K562 (cell line): ENCODE results near the gene DDX23. TPM values are rescaled to one million over a fixed set of nuclear protein-coding genes. Genes with fewer than 3 reads are reported as not detected.

ENCODE experiments used
- ATAC-seq: fragments of 200-7000 bp; cut with Tn5 transposase; 3 replicates; pipeline ENCODE4 v1.9.1; 2020; ENCODE audit warnings: moderate library complexity
- BruUV-seq: library from RNA; stranded (reverse); fragments of 400-500 nt; replicated peaks from 2 replicates; lab custom pipeline; 2021; lab: Mats Ljungman, UMichigan
- CTCF ChIA-PET: fragments of 300-600 bp; formaldehyde crosslinking; extraction: SDS; loops from one replicate; lab custom pipeline; 2021; ENCODE audit warnings: low intra/inter-chr PET ratio; lab: Yijun Ruan, JAX
- POLR2A ChIA-PET: fragments of 300-600, 350-650 bp; sonication (Branson Sonifier 250); formaldehyde crosslinking; extraction: SDS; loops from one replicate; lab custom pipeline; 2021; ENCODE audit warnings: antibody characterized with exemption, inconsistent platforms; lab: Yijun Ruan, JAX
- DNase-seq, 4 experiments: peaks; one replicate each; pipeline versions ENCODE4 v3.0.0 to v3.0.0-alpha.2; 2011 to 2018; ENCODE audit warnings: low spot score in 3 of 4, mixed read lengths in 3 of 4; ENCODE audit errors: extremely low read depth in 1 of 4
- FAIRE-seq: peaks from 2 replicates; lab custom pipeline; 2011; peaks lifted over from hg19 to GRCh38; lab: Jason Lieb, UNC
- H2AFZ ChIP-seq: 2 replicates; pipeline ENCODE4 v1.6.0; 2011; ENCODE audit warnings: low read depth, low read length, control low read depth, inconsistent platforms
- H3K27ac ChIP-seq: fragments of 200-600 bp; 3 replicates; pipeline ENCODE4 v1.8.0; 2011; ENCODE audit warnings: low read depth, mild to moderate bottlenecking, control low read depth, inconsistent platforms, low read length, moderate library complexity, mixed read lengths; ENCODE audit errors: extremely low read depth
- H3K27me3 ChIP-seq, 2 experiments: fragments of 300-600 bp in 1 of 2; 2 replicates in 1 of 2; 3 replicates in 1 of 2; pipeline versions ENCODE4 v1.6.0 to v1.8.0; 2011; ENCODE audit warnings: inconsistent platforms in 2 of 2, low read length in 2 of 2, mild to moderate bottlenecking in 1 of 2, mixed read lengths in 1 of 2, moderate library complexity in 1 of 2; ENCODE audit not compliant: control insufficient read depth in 2 of 2, insufficient read depth in 2 of 2
- H3K36me3 ChIP-seq: fragments of 300-600 bp; 3 replicates; pipeline ENCODE4 v1.8.0; 2011; ENCODE audit warnings: mild to moderate bottlenecking, low read length, inconsistent platforms; ENCODE audit not compliant: control insufficient read depth, insufficient read depth
- H3K4me1 ChIP-seq, 2 experiments: fragments of 200-600 bp in 1 of 2; replicated peaks in 1 of 2; 2 replicates in 1 of 2; 3 replicates in 1 of 2; pipeline versions ENCODE4 v1.5.1 to v1.8.0; 2011; ENCODE audit warnings: inconsistent platforms in 2 of 2, low read length in 2 of 2, mild to moderate bottlenecking in 1 of 2, mixed read lengths in 1 of 2, moderate library complexity in 1 of 2; ENCODE audit not compliant: control insufficient read depth in 2 of 2, insufficient read depth in 2 of 2
- H3K4me2 ChIP-seq: 2 replicates; pipeline ENCODE4 v1.6.1; 2011; ENCODE audit warnings: low read length, control low read depth, inconsistent platforms, mixed read lengths; ENCODE audit not compliant: insufficient read depth
- H3K4me3 ChIP-seq: fragments of 200-600 bp; sonication (generic), shearing (Covaris generic); 2 replicates; pipeline ENCODE4 v1.5.1; 2016; ENCODE audit warnings: control low read depth, inconsistent platforms
- H3K79me2 ChIP-seq: fragments of 200-600 bp; 3 replicates; pipeline ENCODE4 v1.8.0; 2011; ENCODE audit warnings: low read length, inconsistent platforms; ENCODE audit not compliant: control insufficient read depth, insufficient read depth
- H3K9ac ChIP-seq, 2 experiments: 2 replicates each; pipeline versions ENCODE4 v1.6.0 to v1.6.1; 2011; ENCODE audit warnings: low read depth in 2 of 2, low read length in 2 of 2, control low read depth in 1 of 2, inconsistent platforms in 1 of 2, mild to moderate bottlenecking in 1 of 2, mixed read lengths in 1 of 2; ENCODE audit not compliant: insufficient read depth in 1 of 2
- H3K9me1 ChIP-seq: one replicate; pipeline ENCODE4 v1.6.0; 2011; ENCODE audit warnings: inconsistent platforms, mild to moderate bottlenecking, low read length, moderate library complexity; ENCODE audit not compliant: control insufficient read depth, insufficient read depth
- H3K9me3 ChIP-seq: replicated peaks from 2 replicates; pipeline ENCODE4 v1.5.1; 2011; ENCODE audit warnings: low read depth, low read length, inconsistent platforms; ENCODE audit not compliant: control insufficient read depth, insufficient read depth
- H4K20me1 ChIP-seq: replicated peaks from 2 replicates; pipeline ENCODE4 v1.6.1; 2011; ENCODE audit warnings: low read length, inconsistent platforms, mixed read lengths; ENCODE audit not compliant: control insufficient read depth, insufficient read depth
- BRF1 ChIP-seq: IDR thresholded peaks from 3 replicates; pipeline ENCODE4 v1.6.1; 2011; ENCODE audit warnings: borderline replicate concordance, mild to moderate bottlenecking; ENCODE audit not compliant: insufficient read length; ENCODE audit errors: extremely low read depth
- CBX3 ChIP-seq, 2 experiments: IDR thresholded peaks; 1 replicate in 1 of 2; 2 replicates in 1 of 2; pipeline ENCODE4 v1.6.1; 2012; ENCODE audit warnings: inconsistent platforms in 2 of 2, low read length in 2 of 2, borderline replicate concordance in 1 of 2, control low read depth in 1 of 2
- CTCF ChIP-seq, 3 experiments: IDR thresholded peaks in 2 of 3; conservative IDR thresholded peaks in 1 of 3; 2 replicates each; pipeline ENCODE4 v1.5.1; 2011 to 2012; ENCODE audit warnings: low read length in 3 of 3, mild to moderate bottlenecking in 3 of 3, control low read depth in 2 of 3, improper control_type of control experiment in 1 of 3, inconsistent platforms in 1 of 3, low read depth in 1 of 3, mixed read lengths in 1 of 3, moderate library complexity in 1 of 3; ENCODE audit not compliant: insufficient read depth in 2 of 3
- NCOA2 ChIP-seq, 2 experiments: fragments of 450-650 bp; IDR thresholded peaks; 2 replicates each; pipeline ENCODE4 v1.6.1; 2018; ENCODE audit warnings: mild to moderate bottlenecking in 2 of 2, moderate library complexity in 1 of 2; ENCODE audit not compliant: partially characterized antibody in 2 of 2
- ZNF347 ChIP-seq: fragments of 450-650 bp; formaldehyde crosslinking; IDR thresholded peaks from 2 replicates; pipeline ENCODE4 v1.4.0; 2020; ENCODE audit warnings: low read depth, mild to moderate bottlenecking, moderate library complexity
- ZNF398 ChIP-seq: fragments of 250-450 bp; sonication (Bioruptor Pico); IDR thresholded peaks from 2 replicates; pipeline ENCODE4 v1.8.0; 2021; ENCODE audit warnings: moderate library complexity, mild to moderate bottlenecking, inconsistent platforms
- ZNF407 ChIP-seq: fragments of 450-650 bp; IDR thresholded peaks from 2 replicates; pipeline ENCODE4 v1.6.1; 2016; ENCODE audit warnings: low read depth
- WGBS: fragments of 100-300 bp; shearing (Covaris generic); methylation state at CpG from one replicate; pipeline ENCODE4 v1.1.6; 2016; ENCODE audit warnings: low coverage, mixed read lengths; ENCODE audit not compliant: insufficient coverage; ENCODE audit errors: missing lambda C conversion rate; 5-methylcytosine and 5-hydroxymethylcytosine counted together
- in situ Hi-C: fragments of 300-500 bp; cut with MboI; formaldehyde crosslinking; loops from 4 replicates; pipeline ENCODE4 v1.15.0; 2018; ENCODE audit warnings: inconsistent platforms, mixed read lengths
- intact Hi-C: fragments of 100-400 bp; cut with micrococcal nuclease; formaldehyde crosslinking; loops from 2 replicates; pipeline ENCODE4 v1.14.2; 2022
- polyA plus RNA-seq, 8 experiments: library from polyadenylated mRNA; depleted of rRNA in 4 of 8; stranded (reverse) in 5 of 8; unstranded in 3 of 8; fragments of >200 nt; fragmentation: Nextera tagmentation in 2 of 8; fragmentation: Illumina TruSeq in 1 of 8; extraction: Ambion mirVana in 2 of 8; extraction: Trizol in 1 of 8; gene quantifications; 2 replicates each; pipeline versions ENCODE4 v1.2.1 to v1.2.3, GENCODE V29; 2011 to 2014; ENCODE audit warnings: inconsistent platforms in 1 of 8, missing spikeins in 1 of 8
- total RNA-seq, 7 experiments: library from RNA; depleted of rRNA in 6 of 7; stranded (reverse); fragments of >200 nt in 6 of 7; fragmentation: Illumina TruSeq in 2 of 7; extraction: Trizol in 2 of 7; gene quantifications; 2 replicates each; pipeline versions ENCODE4 v1.2.1 to v1.2.3, GENCODE V29; 2011 to 2021; ENCODE audit warnings: low replicate concordance in 1 of 7

Gene DDX23
- total and polyA plus RNA-seq, 9 of the 15 experiments (the other 6 are each of a cell fraction or from before 2014, with no cell fraction given) = 32.4 to 138 (median 104) TPM

GRCh38 chr12:48813465-48814261 lies 38.3 kb downstream of the DDX23 start:
- peak overlapping the region; percentile 55; the same call in 2 of the 3 replicates for H3K27ac ChIP-seq
- no peaks in the 10 kb centered on the region for H3K9me1 ChIP-seq
- H3K9me3 ChIP-seq = no peaks in the 10 kb centered on the region
- H3K4me1 ChIP-seq = peaks cover 4 to 33% of the 10 kb centered on the region in 2 experiments; a peak in 3 of 5 replicates
- H3K27me3 ChIP-seq = peaks cover 0 to 7% of the 10 kb centered on the region in 2 experiments; a peak in 1 of 5 replicates
- WGBS = 30% methylated on average over 16 of the region's 18 CpGs
- in situ Hi-C loops (no loop called here), intact Hi-C loops (loop anchor here (2.0 kb wide), 2 partner anchors 39 to 77 kb away; partner anchors contain the start of gene DDX23)
- no peaks in the 10 kb centered on the region for H4K20me1 ChIP-seq
- no TSS peak for BruUV-seq
- H3K4me3 ChIP-seq = peak overlapping the region; percentile 65
- H3K9ac ChIP-seq = peak overlapping the region; percentile 79 to 91
- DNase-seq = no peak
- ChIA-PET CTCF (interaction anchor here (0.7 to 2.1 kb wide), 4 partner anchors 60 to 174 kb away, joined by 3 to 9 read pairs (median 4); no protein-coding TSS in a partner anchor), POLR2A (interaction anchor here (0.6 to 1.4 kb wide), 3 partner anchors 10 to 18 kb away, joined by 3 to 5 read pairs (median 4); no protein-coding TSS in a partner anchor)
- no peaks in the 10 kb centered on the region for H3K36me3 ChIP-seq
- peak overlapping the region; percentile 84 for H3K4me2 ChIP-seq
- no peaks in the 10 kb centered on the region for H3K79me2 ChIP-seq
- ATAC-seq = peak; percentile 2; the same call in 2 of the 3 replicates
- peak overlapping the region; percentile 99 for H2AFZ ChIP-seq
- peak; percentile 74 for FAIRE-seq
- TF ChIP-seq ZNF347 (CRISPR knock-in tag) (no peak), NCOA2 (IDR thresholded peaks at IDR 0.05; ENCODE audit: partially characterized antibody in 2 of 2) (no peak), ZNF407 (no peak), BRF1 (no peak), CBX3 (IDR thresholded peaks at IDR 0.05; ENCODE audit: borderline replicate concordance in 1 of 2, low read length in 2 of 2) (no peak), ZNF398 (CRISPR knock-in tag) (no peak), CTCF (IDR thresholded peaks at IDR 0.05 in 2 of 3, conservative IDR thresholded peaks at IDR 0.05 in 1 of 3; ENCODE audit: insufficient read depth in 2 of 3, low read depth in 1 of 3, low read length in 3 of 3) (peak in 1 of 3 experiments; percentile 14; a peak in 3 of 6 replicates)
